Uterus (tissue), 2 donors: ENCODE measurements around the gene GRK3.
"Not testable (repeated sequence)": the region's sequence is repeated elsewhere in the genome, so short reads cannot be mapped to it uniquely, and the experiment has no call there.

Experiments used
- POLR2A ChIP-seq, 2 donors: fragments of 450-650 bp; IDR thresholded peaks; one replicate each; pipeline ENCODE4 v1.6.1; 2016; ENCODE audit warnings: antibody characterized with exemption in 2 of 2, mild to moderate bottlenecking in 1 of 2, moderate library complexity in 1 of 2
- TF ChIP-seq, protein P1 (sequence below), 4 experiments: fragments of 200-600 bp in 2 of 4; fragments of 450-650 bp in 2 of 4; sonication (generic) in 2 of 4; IDR thresholded peaks; one replicate each; pipeline ENCODE4 v1.5.1; 2016 to 2019; ENCODE audit warnings: antibody characterized with exemption in 4 of 4, mild to moderate bottlenecking in 2 of 4, moderate library complexity in 1 of 4

DNA sequence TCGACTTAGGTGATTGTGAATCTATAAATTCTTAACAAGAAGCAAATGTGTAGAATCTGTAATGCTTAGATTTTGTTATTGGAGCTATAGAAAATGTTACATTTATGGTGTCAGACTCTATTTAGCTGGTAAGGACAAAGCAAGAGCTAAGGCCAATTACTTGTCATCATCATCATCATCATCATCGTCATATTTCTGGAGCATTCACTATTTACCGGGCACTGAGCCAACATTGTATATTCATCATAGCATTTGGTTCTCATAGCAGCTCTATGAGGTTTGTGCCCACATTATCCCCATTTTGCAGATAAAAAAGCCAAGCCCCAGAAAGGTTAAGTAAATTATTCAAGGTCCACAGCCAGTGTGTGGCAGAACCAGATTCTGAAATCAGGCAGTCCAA, 36.4 kb upstream of the GRK3 start:
- TF ChIP-seq, protein P1, sequence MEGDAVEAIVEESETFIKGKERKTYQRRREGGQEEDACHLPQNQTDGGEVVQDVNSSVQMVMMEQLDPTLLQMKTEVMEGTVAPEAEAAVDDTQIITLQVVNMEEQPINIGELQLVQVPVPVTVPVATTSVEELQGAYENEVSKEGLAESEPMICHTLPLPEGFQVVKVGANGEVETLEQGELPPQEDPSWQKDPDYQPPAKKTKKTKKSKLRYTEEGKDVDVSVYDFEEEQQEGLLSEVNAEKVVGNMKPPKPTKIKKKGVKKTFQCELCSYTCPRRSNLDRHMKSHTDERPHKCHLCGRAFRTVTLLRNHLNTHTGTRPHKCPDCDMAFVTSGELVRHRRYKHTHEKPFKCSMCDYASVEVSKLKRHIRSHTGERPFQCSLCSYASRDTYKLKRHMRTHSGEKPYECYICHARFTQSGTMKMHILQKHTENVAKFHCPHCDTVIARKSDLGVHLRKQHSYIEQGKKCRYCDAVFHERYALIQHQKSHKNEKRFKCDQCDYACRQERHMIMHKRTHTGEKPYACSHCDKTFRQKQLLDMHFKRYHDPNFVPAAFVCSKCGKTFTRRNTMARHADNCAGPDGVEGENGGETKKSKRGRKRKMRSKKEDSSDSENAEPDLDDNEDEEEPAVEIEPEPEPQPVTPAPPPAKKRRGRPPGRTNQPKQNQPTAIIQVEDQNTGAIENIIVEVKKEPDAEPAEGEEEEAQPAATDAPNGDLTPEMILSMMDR (IDR thresholded peaks at IDR 0.05): not testable (repeated sequence)
- TF ChIP-seq POLR2A (IDR thresholded peaks at IDR 0.05): not testable (repeated sequence)
